HEK293 (cell line): ENCODE data around the gene FOLR2.

ENCODE experiments used
- ZNF138 ChIP-seq: fragments of 450-650 bp; formaldehyde crosslinking; IDR thresholded peaks from 2 replicates; pipeline ENCODE4 v1.5.1; 2016; ENCODE audit warnings: missing biosample characterization, missing genetic modification characterization, borderline replicate concordance
- ZNF350 ChIP-seq: fragments of 450-650 bp; formaldehyde crosslinking; IDR thresholded peaks from 2 replicates; pipeline ENCODE4 v1.5.0; 2017; ENCODE audit warnings: missing biosample characterization, mild to moderate bottlenecking, missing genetic modification characterization
- ZNF426 ChIP-seq: fragments of 450-650 bp; formaldehyde crosslinking; IDR thresholded peaks from 2 replicates; pipeline ENCODE4 v1.5.1; 2017; ENCODE audit warnings: missing biosample characterization, missing genetic modification characterization, mild to moderate bottlenecking, inconsistent platforms, moderate library complexity
- ZNF670 ChIP-seq: fragments of 450-650 bp; formaldehyde crosslinking; IDR thresholded peaks from 2 replicates; pipeline ENCODE4 v1.5.1; 2016; ENCODE audit warnings: missing biosample characterization, missing genetic modification characterization, low read depth
- TF ChIP-seq, protein P1 (sequence below): sonication (generic); formaldehyde crosslinking; IDR thresholded peaks from 2 replicates; pipeline ENCODE4 v1.8.1; 2022; ENCODE audit warnings: mild to moderate bottlenecking, moderate library complexity, missing genetic modification reagents
- TF ChIP-seq, protein P2 (sequence below): fragments of 450-650 bp; formaldehyde crosslinking; IDR thresholded peaks from 2 replicates; pipeline ENCODE4 v1.5.1; 2016; ENCODE audit warnings: missing biosample characterization, missing genetic modification characterization
- TF ChIP-seq, protein P3 (sequence below): fragments of 450-650 bp; formaldehyde crosslinking; IDR thresholded peaks from 2 replicates; pipeline ENCODE4 v1.5.1; 2016; ENCODE audit warnings: missing biosample characterization, missing genetic modification characterization
- TF ChIP-seq, protein P4 (sequence below): fragments of 450-650 bp; formaldehyde crosslinking; conservative IDR thresholded peaks from 2 replicates; pipeline ENCODE4 v1.5.1; 2016; ENCODE audit warnings: low read depth, missing biosample characterization, missing genetic modification characterization

DNA sequence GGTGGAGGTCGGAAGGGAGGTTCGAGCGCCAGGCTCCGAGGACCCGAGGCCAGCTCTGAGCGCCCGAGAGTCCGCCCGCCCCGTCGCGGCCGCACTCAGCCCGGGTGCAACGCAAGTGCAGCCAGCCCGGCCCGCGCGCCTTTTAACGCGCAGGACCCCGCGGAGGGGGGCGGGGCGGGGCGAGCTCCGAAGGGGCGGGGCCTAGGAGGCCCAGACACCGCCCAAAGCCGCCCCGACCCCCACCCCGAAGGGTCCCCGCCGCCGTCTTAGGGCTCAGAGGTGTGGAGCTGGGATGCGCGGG, 27.4 kb downstream of the FOLR2 start, which contains the start of gene PHOX2A:
- TF ChIP-seq ZNF138 (tag by site-specific recombination) = no peak
- TF ChIP-seq, protein P1, sequence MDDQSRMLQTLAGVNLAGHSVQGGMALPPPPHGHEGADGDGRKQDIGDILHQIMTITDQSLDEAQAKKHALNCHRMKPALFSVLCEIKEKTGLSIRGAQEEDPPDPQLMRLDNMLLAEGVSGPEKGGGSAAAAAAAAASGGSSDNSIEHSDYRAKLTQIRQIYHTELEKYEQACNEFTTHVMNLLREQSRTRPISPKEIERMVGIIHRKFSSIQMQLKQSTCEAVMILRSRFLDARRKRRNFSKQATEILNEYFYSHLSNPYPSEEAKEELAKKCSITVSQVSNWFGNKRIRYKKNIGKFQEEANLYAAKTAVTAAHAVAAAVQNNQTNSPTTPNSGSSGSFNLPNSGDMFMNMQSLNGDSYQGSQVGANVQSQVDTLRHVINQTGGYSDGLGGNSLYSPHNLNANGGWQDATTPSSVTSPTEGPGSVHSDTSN = no peak
- TF ChIP-seq, protein P2, sequence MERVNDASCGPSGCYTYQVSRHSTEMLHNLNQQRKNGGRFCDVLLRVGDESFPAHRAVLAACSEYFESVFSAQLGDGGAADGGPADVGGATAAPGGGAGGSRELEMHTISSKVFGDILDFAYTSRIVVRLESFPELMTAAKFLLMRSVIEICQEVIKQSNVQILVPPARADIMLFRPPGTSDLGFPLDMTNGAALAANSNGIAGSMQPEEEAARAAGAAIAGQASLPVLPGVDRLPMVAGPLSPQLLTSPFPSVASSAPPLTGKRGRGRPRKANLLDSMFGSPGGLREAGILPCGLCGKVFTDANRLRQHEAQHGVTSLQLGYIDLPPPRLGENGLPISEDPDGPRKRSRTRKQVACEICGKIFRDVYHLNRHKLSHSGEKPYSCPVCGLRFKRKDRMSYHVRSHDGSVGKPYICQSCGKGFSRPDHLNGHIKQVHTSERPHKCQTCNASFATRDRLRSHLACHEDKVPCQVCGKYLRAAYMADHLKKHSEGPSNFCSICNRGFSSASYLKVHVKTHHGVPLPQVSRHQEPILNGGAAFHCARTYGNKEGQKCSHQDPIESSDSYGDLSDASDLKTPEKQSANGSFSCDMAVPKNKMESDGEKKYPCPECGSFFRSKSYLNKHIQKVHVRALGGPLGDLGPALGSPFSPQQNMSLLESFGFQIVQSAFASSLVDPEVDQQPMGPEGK (tag by site-specific recombination) = no peak
- no peak for TF ChIP-seq ZNF670 (tag by site-specific recombination)
- no peak for TF ChIP-seq ZNF350 (tag by site-specific recombination)
- TF ChIP-seq ZNF426 (tag by site-specific recombination) = no peak
- TF ChIP-seq, protein P3, sequence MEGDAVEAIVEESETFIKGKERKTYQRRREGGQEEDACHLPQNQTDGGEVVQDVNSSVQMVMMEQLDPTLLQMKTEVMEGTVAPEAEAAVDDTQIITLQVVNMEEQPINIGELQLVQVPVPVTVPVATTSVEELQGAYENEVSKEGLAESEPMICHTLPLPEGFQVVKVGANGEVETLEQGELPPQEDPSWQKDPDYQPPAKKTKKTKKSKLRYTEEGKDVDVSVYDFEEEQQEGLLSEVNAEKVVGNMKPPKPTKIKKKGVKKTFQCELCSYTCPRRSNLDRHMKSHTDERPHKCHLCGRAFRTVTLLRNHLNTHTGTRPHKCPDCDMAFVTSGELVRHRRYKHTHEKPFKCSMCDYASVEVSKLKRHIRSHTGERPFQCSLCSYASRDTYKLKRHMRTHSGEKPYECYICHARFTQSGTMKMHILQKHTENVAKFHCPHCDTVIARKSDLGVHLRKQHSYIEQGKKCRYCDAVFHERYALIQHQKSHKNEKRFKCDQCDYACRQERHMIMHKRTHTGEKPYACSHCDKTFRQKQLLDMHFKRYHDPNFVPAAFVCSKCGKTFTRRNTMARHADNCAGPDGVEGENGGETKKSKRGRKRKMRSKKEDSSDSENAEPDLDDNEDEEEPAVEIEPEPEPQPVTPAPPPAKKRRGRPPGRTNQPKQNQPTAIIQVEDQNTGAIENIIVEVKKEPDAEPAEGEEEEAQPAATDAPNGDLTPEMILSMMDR (tag by site-specific recombination) = no peak
- TF ChIP-seq, protein P4, sequence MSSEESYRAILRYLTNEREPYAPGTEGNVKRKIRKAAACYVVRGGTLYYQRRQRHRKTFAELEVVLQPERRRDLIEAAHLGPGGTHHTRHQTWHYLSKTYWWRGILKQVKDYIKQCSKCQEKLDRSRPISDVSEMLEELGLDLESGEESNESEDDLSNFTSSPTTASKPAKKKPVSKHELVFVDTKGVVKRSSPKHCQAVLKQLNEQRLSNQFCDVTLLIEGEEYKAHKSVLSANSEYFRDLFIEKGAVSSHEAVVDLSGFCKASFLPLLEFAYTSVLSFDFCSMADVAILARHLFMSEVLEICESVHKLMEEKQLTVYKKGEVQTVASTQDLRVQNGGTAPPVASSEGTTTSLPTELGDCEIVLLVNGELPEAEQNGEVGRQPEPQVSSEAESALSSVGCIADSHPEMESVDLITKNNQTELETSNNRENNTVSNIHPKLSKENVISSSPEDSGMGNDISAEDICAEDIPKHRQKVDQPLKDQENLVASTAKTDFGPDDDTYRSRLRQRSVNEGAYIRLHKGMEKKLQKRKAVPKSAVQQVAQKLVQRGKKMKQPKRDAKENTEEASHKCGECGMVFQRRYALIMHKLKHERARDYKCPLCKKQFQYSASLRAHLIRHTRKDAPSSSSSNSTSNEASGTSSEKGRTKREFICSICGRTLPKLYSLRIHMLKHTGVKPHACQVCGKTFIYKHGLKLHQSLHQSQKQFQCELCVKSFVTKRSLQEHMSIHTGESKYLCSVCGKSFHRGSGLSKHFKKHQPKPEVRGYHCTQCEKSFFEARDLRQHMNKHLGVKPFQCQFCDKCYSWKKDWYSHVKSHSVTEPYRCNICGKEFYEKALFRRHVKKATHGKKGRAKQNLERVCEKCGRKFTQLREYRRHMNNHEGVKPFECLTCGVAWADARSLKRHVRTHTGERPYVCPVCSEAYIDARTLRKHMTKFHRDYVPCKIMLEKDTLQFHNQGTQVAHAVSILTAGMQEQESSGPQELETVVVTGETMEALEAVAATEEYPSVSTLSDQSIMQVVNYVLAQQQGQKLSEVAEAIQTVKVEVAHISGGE (tag by site-specific recombination) = no peak
